MM.1S (cell line): Measurements from ENCODE around the gene AMELX.

Experiments
- CTCF ChIP-seq: fragments of 300-600 bp; sonication (generic); IDR thresholded peaks from 2 replicates; pipeline ENCODE4 v1.5.1; 2016; ENCODE audit warnings: antibody characterized with exemption, low read length, mixed read lengths
- EZH2 ChIP-seq: fragments of 300-600 bp; sonication (generic); optimal IDR thresholded peaks from 2 replicates; pipeline ENCODE3; 2017; ENCODE audit warnings: low read depth, mild to moderate bottlenecking, antibody characterized with exemption, low read length, mixed read lengths

- TF ChIP-seq CTCF (no peak), EZH2 (no peak)
Observed at GRCh38 chrX:11349661-11350337, 56.6 kb downstream of the AMELX start.
